Ovary (tissue), 3 donors: ENCODE measurements around the gene RCHY1.

Experiments used
- CTCF ChIP-seq, 3 donors: fragments of 450-650 bp in 2 of 3; fragments of 200-600 bp in 1 of 3; IDR thresholded peaks; one replicate each; pipeline versions ENCODE4 v1.5.1 to v1.8.0; 2016 to 2022; ENCODE audit warnings: antibody characterized with exemption in 3 of 3, mild to moderate bottlenecking in 1 of 3
- EP300 ChIP-seq: sonication (generic); formaldehyde crosslinking; IDR thresholded peaks from one replicate; pipeline ENCODE4 v1.6.1; 2017; ENCODE audit warnings: antibody characterized with exemption
- POLR2A ChIP-seq: fragments of 450-650 bp; IDR thresholded peaks from one replicate; pipeline ENCODE4 v1.6.1; 2017; ENCODE audit warnings: antibody characterized with exemption, mild to moderate bottlenecking, moderate library complexity
- donor health status: DM: no; HTN: no; CAD: no.

DNA sequence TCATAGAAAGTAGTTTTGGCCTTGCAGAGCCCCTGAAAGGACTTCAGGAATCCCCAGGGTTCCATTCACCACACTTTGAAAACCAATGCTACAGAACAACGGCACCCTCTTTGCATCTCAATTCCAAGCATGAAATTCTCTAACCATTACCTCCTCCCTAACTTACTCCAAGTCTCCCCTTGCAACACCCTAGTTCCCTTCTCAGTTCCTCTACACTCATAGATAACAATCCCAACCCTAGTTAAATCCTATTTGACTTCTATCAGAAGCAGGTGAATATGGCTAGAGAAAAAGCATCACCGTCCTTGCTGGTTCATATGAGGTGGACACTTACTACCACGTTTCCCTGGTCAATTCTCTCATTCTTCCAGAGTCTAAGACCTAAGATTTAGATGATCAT lies 2.4 kb downstream of the RCHY1 start:
- TF ChIP-seq CTCF (IDR thresholded peaks at IDR 0.05) (no peak), POLR2A (no peak), EP300 (no peak)
